H1 (cell line): ENCODE measurements around the gene TNIK. TPM values are rescaled to one million over a fixed set of nuclear protein-coding genes. Genes with fewer than 3 reads are reported as not detected.

Source experiments
- CTCF ChIA-PET: fragments of 300-600 bp; sonication (Branson Sonifier 250); formaldehyde crosslinking; loops from one replicate; lab custom pipeline; 2021; ENCODE audit not compliant: partially characterized antibody; lab: Charles Lee
- POLR2A ChIA-PET: fragments of 300-600 bp; sonication (Branson Sonifier 250); formaldehyde crosslinking; loops from one replicate; lab custom pipeline; 2021; ENCODE audit warnings: inconsistent platforms; ENCODE audit not compliant: partially characterized antibody; lab: Charles Lee
- DNase-seq, 2 experiments: peaks; one replicate each; pipeline versions ENCODE4 v3.0.0 to v3.0.0-alpha.2; 2010 to 2022; ENCODE audit warnings: low spot score in 2 of 2, low read depth in 1 of 2, mixed read lengths in 1 of 2
- FAIRE-seq: peaks from 2 replicates; lab custom pipeline; 2011; peaks lifted over from hg19 to GRCh38; lab: Jason Lieb, UNC
- H2AFZ ChIP-seq: 2 replicates; pipeline ENCODE4 v1.8.1; 2012; ENCODE audit warnings: low read length, inconsistent platforms
- H2AK5ac ChIP-seq: 2 replicates; pipeline ENCODE4 v1.6.1; 2013; ENCODE audit warnings: low read depth, low read length
- H2BK120ac ChIP-seq: replicated peaks from 2 replicates; pipeline ENCODE3; 2013; ENCODE audit warnings: low read depth, low read length, inconsistent platforms
- H2BK12ac ChIP-seq: 2 replicates; pipeline ENCODE4 v1.6.1; 2013; ENCODE audit warnings: low read depth, low read length
- H2BK15ac ChIP-seq: 2 replicates; pipeline ENCODE4 v1.6.1; 2013; ENCODE audit warnings: low read length
- H2BK20ac ChIP-seq: 2 replicates; pipeline ENCODE4 v1.6.1; 2013; ENCODE audit warnings: low read length
- H2BK5ac ChIP-seq: 2 replicates; pipeline ENCODE4 v1.6.1; 2013; ENCODE audit warnings: low read depth, low read length
- H3K14ac ChIP-seq: 2 replicates; pipeline ENCODE4 v1.6.1; 2013; ENCODE audit warnings: inconsistent platforms; ENCODE audit not compliant: insufficient read length
- H3K18ac ChIP-seq: 2 replicates; pipeline ENCODE4 v1.6.1; 2013; ENCODE audit warnings: low read length; ENCODE audit errors: extremely low read depth
- H3K23ac ChIP-seq: 2 replicates; pipeline ENCODE4 v1.6.1; 2013; ENCODE audit warnings: inconsistent platforms; ENCODE audit not compliant: insufficient read length
- H3K23me2 ChIP-seq: 2 replicates; pipeline ENCODE4 v1.6.1; 2013; ENCODE audit warnings: low read depth, low read length
- H3K27ac ChIP-seq: 2 replicates; pipeline ENCODE4 v1.6.1; 2011; ENCODE audit warnings: low read depth, low read length, inconsistent platforms
- H3K27me3 ChIP-seq, 4 experiments: replicated peaks in 1 of 4; 1 replicate in 1 of 4; 2 replicates in 3 of 4; pipeline versions ENCODE4 v1.6.1 to v1.8.1; 2011 to 2013; ENCODE audit warnings: low read length in 3 of 4, mild to moderate bottlenecking in 3 of 4, inconsistent platforms in 2 of 4, mixed read lengths in 2 of 4, moderate library complexity in 1 of 4; ENCODE audit not compliant: control insufficient read depth in 3 of 4, insufficient read depth in 3 of 4; ENCODE audit errors: extremely low read depth in 1 of 4
- H3K36me3 ChIP-seq, 4 experiments: 2 replicates each; pipeline versions ENCODE4 v1.6.1 to v1.8.1; 2011 to 2013; ENCODE audit warnings: mild to moderate bottlenecking in 4 of 4, low read length in 3 of 4, moderate library complexity in 2 of 4, control low read depth in 1 of 4, inconsistent platforms in 1 of 4; ENCODE audit not compliant: insufficient read depth in 4 of 4, control insufficient read depth in 2 of 4
- H3K4ac ChIP-seq: replicated peaks from 2 replicates; pipeline ENCODE3; 2013; ENCODE audit warnings: low read length, low read depth, mixed read lengths, inconsistent platforms; ENCODE audit not compliant: insufficient read length
- H3K4me1 ChIP-seq, 4 experiments: replicated peaks in 1 of 4; 1 replicate in 1 of 4; 2 replicates in 3 of 4; pipeline versions ENCODE4 v1.6.1 to v1.8.1; 2011 to 2013; ENCODE audit warnings: low read length in 3 of 4, inconsistent platforms in 2 of 4, mixed read lengths in 1 of 4; ENCODE audit not compliant: insufficient read depth in 4 of 4, control insufficient read depth in 3 of 4
- H3K4me2 ChIP-seq, 2 experiments: 2 replicates each; pipeline versions ENCODE4 v1.6.1 to v1.8.1; 2011 to 2013; ENCODE audit warnings: low read depth in 2 of 2, low read length in 2 of 2, control low read depth in 1 of 2, inconsistent platforms in 1 of 2, mild to moderate bottlenecking in 1 of 2; ENCODE audit not compliant: insufficient read depth in 1 of 2
- H3K4me3 ChIP-seq, 4 experiments: fragments of 200-600, 300-600 bp in 1 of 4; sonication (generic), shearing (Covaris generic), sonication (Bioruptor Twin) in 1 of 4; 2 replicates each; pipeline versions ENCODE4 v1.5.1 to v1.8.1; 2011 to 2016; ENCODE audit warnings: low read length in 4 of 4, low read depth in 3 of 4, control low read depth in 2 of 4, inconsistent platforms in 2 of 4, mild to moderate bottlenecking in 2 of 4, mixed read lengths in 1 of 4, moderate library complexity in 1 of 4; ENCODE audit not compliant: insufficient read depth in 2 of 4; ENCODE audit errors: extremely low read depth in 1 of 4
- H3K56ac ChIP-seq: replicated peaks from 2 replicates; pipeline ENCODE3; 2013; ENCODE audit warnings: low read depth, mild to moderate bottlenecking, mixed read lengths, low read length, inconsistent platforms; ENCODE audit not compliant: insufficient read length
- H3K79me1 ChIP-seq: 2 replicates; pipeline ENCODE4 v1.6.1; 2013; ENCODE audit warnings: low read depth, low read length, control low read depth
- H3K79me2 ChIP-seq, 2 experiments: 2 replicates each; pipeline versions ENCODE4 v1.6.1 to v1.8.1; 2012 to 2013; ENCODE audit warnings: low read length in 2 of 2, mild to moderate bottlenecking in 2 of 2, inconsistent platforms in 1 of 2; ENCODE audit not compliant: insufficient read depth in 2 of 2, control insufficient read depth in 1 of 2
- H3K9ac ChIP-seq, 4 experiments: replicated peaks in 1 of 4; 1 replicate in 1 of 4; 2 replicates in 3 of 4; pipeline versions ENCODE4 v1.6.1 to v1.8.1; 2011 to 2013; ENCODE audit warnings: low read depth in 3 of 4, low read length in 3 of 4, control low read depth in 2 of 4, mild to moderate bottlenecking in 2 of 4, moderate library complexity in 2 of 4, inconsistent platforms in 1 of 4; ENCODE audit errors: extremely low read depth in 1 of 4
- H3K9me3 ChIP-seq, 2 experiments: 2 replicates each; pipeline versions ENCODE4 v1.6.1 to v1.8.1; 2012 to 2013; ENCODE audit warnings: mild to moderate bottlenecking in 2 of 2, moderate library complexity in 2 of 2, control low read depth in 1 of 2, inconsistent platforms in 1 of 2, low read depth in 1 of 2, low read length in 1 of 2, mixed read lengths in 1 of 2; ENCODE audit not compliant: insufficient read depth in 2 of 2
- H4K20me1 ChIP-seq, 2 experiments: replicated peaks in 1 of 2; 2 replicates each; pipeline versions ENCODE3 to v1.8.1; 2011 to 2013; ENCODE audit warnings: inconsistent platforms in 2 of 2, low read length in 2 of 2, mild to moderate bottlenecking in 1 of 2; ENCODE audit not compliant: insufficient read depth in 2 of 2, control insufficient read depth in 1 of 2
- H4K5ac ChIP-seq: 2 replicates; pipeline ENCODE4 v1.6.1; 2013; ENCODE audit warnings: low read length, low read depth, mixed read lengths, inconsistent platforms; ENCODE audit not compliant: insufficient read length
- H4K8ac ChIP-seq: 2 replicates; pipeline ENCODE4 v1.8.0; 2013; ENCODE audit warnings: mild to moderate bottlenecking, moderate library complexity, low read length, inconsistent platforms; ENCODE audit not compliant: insufficient read depth; ENCODE audit errors: extremely low read depth
- H4K91ac ChIP-seq: replicated peaks from 2 replicates; pipeline ENCODE3; 2013; ENCODE audit warnings: low read length, mixed read lengths, inconsistent platforms; ENCODE audit not compliant: insufficient read length
- BACH1 ChIP-seq: IDR thresholded peaks from 2 replicates; pipeline ENCODE4 v1.6.1; 2012; ENCODE audit warnings: low read length, improper control_type of control experiment
- CREB1 ChIP-seq: IDR thresholded peaks from 2 replicates; pipeline ENCODE4 v1.6.1; 2012; ENCODE audit warnings: inconsistent platforms
- E2F6 ChIP-seq: IDR thresholded peaks from 2 replicates; pipeline ENCODE4 v1.6.1; 2012; ENCODE audit warnings: inconsistent platforms
- EZH2 ChIP-seq: fragments of 200-600 bp; sonication (generic); IDR thresholded peaks from 2 replicates; pipeline ENCODE4 v1.7.1; 2012; ENCODE audit warnings: low read depth, mild to moderate bottlenecking, moderate library complexity, low read length, inconsistent platforms; ENCODE audit not compliant: severe bottlenecking
- KDM4A ChIP-seq: IDR thresholded peaks from one replicate; pipeline ENCODE4 v1.7.1; 2012; ENCODE audit warnings: low read depth, mild to moderate bottlenecking, moderate library complexity, low read length, inconsistent platforms; ENCODE audit not compliant: severe bottlenecking
- PHF8 ChIP-seq: fragments of 200-600 bp; sonication (generic); conservative IDR thresholded peaks from 2 replicates; pipeline ENCODE4 v1.7.1; 2012; ENCODE audit warnings: low read depth, mild to moderate bottlenecking, inconsistent platforms, low read length, moderate library complexity
- SIRT6 ChIP-seq: IDR thresholded peaks from one replicate; pipeline ENCODE4 v1.7.1; 2012; ENCODE audit warnings: low read length, inconsistent platforms
- SUZ12 ChIP-seq: fragments of 200-600 bp; sonication (generic); IDR thresholded peaks from 2 replicates; pipeline ENCODE4 v1.6.1; 2012; ENCODE audit warnings: mild to moderate bottlenecking, inconsistent platforms, low read length, moderate library complexity, mixed read lengths
- TAF1 ChIP-seq: IDR thresholded peaks from 2 replicates; pipeline ENCODE4 v1.6.1; 2011; ENCODE audit warnings: mild to moderate bottlenecking, low read depth, low read length
- TBP ChIP-seq: IDR thresholded peaks from 2 replicates; pipeline ENCODE4 v1.6.1; 2011; ENCODE audit warnings: low read depth, low read length, improper control_type of control experiment
- WGBS, 2 experiments: shearing (Covaris generic) in 1 of 2; methylation state at CpG; one replicate each; pipeline versions ENCODE4 v1.1.6 to v1.1.7; 2013 to 2015; ENCODE audit warnings: low lambda C conversion rate in 2 of 2, mixed read lengths in 2 of 2, inconsistent platforms in 1 of 2, low coverage in 1 of 2, missing lambda C conversion rate in 1 of 2; ENCODE audit not compliant: insufficient replicate concordance in 2 of 2, insufficient coverage in 1 of 2, insufficient read length in 1 of 2; ENCODE audit errors: extremely low coverage in 1 of 2, missing lambda C conversion rate in 1 of 2; 5-methylcytosine and 5-hydroxymethylcytosine counted together
- polyA plus RNA-seq, 7 experiments: library from polyadenylated mRNA; depleted of rRNA in 3 of 7; stranded (reverse) in 5 of 7; unstranded in 2 of 7; fragments of >200 nt in 5 of 7; fragments of 200-250 nt in 2 of 7; gene quantifications; 1 replicate in 5 of 7; 2 replicates in 1 of 7; 4 replicates in 1 of 7; pipeline versions ENCODE4 v1.2.1 to v1.2.3, GENCODE V29; 2011 to 2013; ENCODE audit warnings: missing spikeins in 2 of 7, mixed read lengths in 2 of 7
- total RNA-seq: library from RNA; stranded (reverse); fragmentation: NEBNext Ultra II Directional; extraction: Animal tissue kit (Norgen Biotek cat#: 25700); gene quantifications from 2 replicates; pipeline ENCODE4 v1.2.1, GENCODE V29; 2021
- TF ChIP-seq, protein P1 (sequence below): IDR thresholded peaks from 2 replicates; pipeline ENCODE4 v1.6.1; 2012; ENCODE audit warnings: inconsistent platforms

The TNIK gene
- total and polyA plus RNA-seq, 2 of the 8 experiments (the other 6 are each of a cell fraction or from before 2014, with no cell fraction given) = 7.4 to 42.0 TPM

- no peak overlapping the region for H3K27ac ChIP-seq
- DNase-seq = peak; percentile 38 to 77
- TF ChIP-seq SUZ12 (peak; percentile 56), EZH2 (peak; percentile 18), TBP (peak; percentile 38; the same call in 1 of the 2 replicates), E2F6 (peak; percentile 56; the same call in 1 of the 2 replicates), TAF1 (peak; percentile 44; the same call in 1 of the 2 replicates), SIRT6 (no peak), BACH1 (no peak), PHF8 (no peak), KDM4A (peak; percentile 58), CREB1 (0 out of 2 replicates have a peak, but pooled peaks have one; percentile 14)
- TF ChIP-seq, protein P1, sequence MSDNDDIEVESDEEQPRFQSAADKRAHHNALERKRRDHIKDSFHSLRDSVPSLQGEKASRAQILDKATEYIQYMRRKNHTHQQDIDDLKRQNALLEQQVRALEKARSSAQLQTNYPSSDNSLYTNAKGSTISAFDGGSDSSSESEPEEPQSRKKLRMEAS = peak; percentile 21; the same call in 1 of the 2 replicates
Measured at GRCh38 chr3:171028025-171028778, 432.0 kb downstream of the TNIK start.

More at GRCh38 chr3:171028025-171028778, 432.0 kb downstream of the TNIK start:
- H3K36me3 ChIP-seq = no peaks in the 10 kb centered on the region
- 22% methylated on average over 39 of the region's 39 CpGs; no CpG with 5 or more reads in 1 of the 2 experiments for WGBS, 2 experiments
- H2BK20ac ChIP-seq = no peak overlapping the region
- FAIRE-seq = peak; percentile 7
- H3K79me2 ChIP-seq = no peaks in the 10 kb centered on the region
- no peaks in the 10 kb centered on the region for H3K9me3 ChIP-seq
- ChIA-PET POLR2A (interaction anchor here (0.6 kb wide), 1 partner anchor 106 kb away, joined by 3 read pairs; no protein-coding TSS in a partner anchor), CTCF (interaction anchor here (0.6 to 4.0 kb wide), 4 partner anchors 10 to 883 kb away, joined by 3 to 28 read pairs (median 4); no protein-coding TSS in a partner anchor)
- no peak overlapping the region for H2BK5ac ChIP-seq
- peak overlapping the region in 2 of 4 experiments; percentile 20 to 55; a peak in 1 of 7 replicates for H3K9ac ChIP-seq
- H3K4me3 ChIP-seq = peak overlapping the region; percentile 6 to 55 (median 42)
- H3K79me1 ChIP-seq = no peaks in the 10 kb centered on the region
- H4K20me1 ChIP-seq = no peaks in the 10 kb centered on the region
- H2AFZ ChIP-seq = peak overlapping the region; percentile 90
- H4K8ac ChIP-seq = peak overlapping the region; percentile 63; the same call in 1 of the 2 replicates
- no peak overlapping the region for H2BK12ac ChIP-seq
- peaks cover 1 to 18% (median 15%) of the 10 kb centered on the region in 4 experiments; a peak in 6 of 7 replicates for H3K27me3 ChIP-seq
- no peak overlapping the region for H2AK5ac ChIP-seq
- H3K18ac ChIP-seq = no peak overlapping the region
- peaks cover 0 to 6% (median 3%) of the 10 kb centered on the region in 4 experiments; a peak in 2 of 7 replicates for H3K4me1 ChIP-seq
- no peak overlapping the region for H2BK120ac ChIP-seq
- no peak overlapping the region for H3K14ac ChIP-seq
- no peak overlapping the region for H3K4ac ChIP-seq
- 0 out of 2 replicates have a peak, but pooled peaks cover 2% of the 10 kb centered on the region for H3K23me2 ChIP-seq
- no peak overlapping the region for H2BK15ac ChIP-seq
- no peak overlapping the region for H3K56ac ChIP-seq
- H3K23ac ChIP-seq = no peak overlapping the region
- no peak overlapping the region for H4K5ac ChIP-seq
- H3K4me2 ChIP-seq = peak overlapping the region; percentile 69 to 98
- H4K91ac ChIP-seq = no peak overlapping the region
